Hematopoietic multipotent progenitor cell treated with erythropoietin and hydrocortisone succinate and interleukin-3 and kit ligand, for 6 days (in vitro differentiated cells): Measurements from ENCODE around the gene ATXN7L2.

ENCODE experiments used
- DNase-seq: peaks from one replicate; pipeline ENCODE4 v3.0.0-alpha.2; 2015

Gene ATXN7L2

GRCh38 chr1:109528712-109529111 lies 45.0 kb downstream of the ATXN7L2 start:
- no peak for DNase-seq

GRCh38 chr1:109529881-109530456 lies 46.3 kb downstream of the ATXN7L2 start:
- no peak for DNase-seq

GRCh38 chr1:109530457-109531087 lies 46.9 kb downstream of the ATXN7L2 start:
- no peak for DNase-seq

- no peak for DNase-seq
Measured at GRCh38 chr1:109531380-109531779, 47.7 kb downstream of the ATXN7L2 start.

GRCh38 chr1:109531826-109532364 lies 48.2 kb downstream of the ATXN7L2 start:
- DNase-seq: no peak

- DNase-seq: peak; percentile 89
Measured at GRCh38 chr1:109532365-109533136, 48.8 kb downstream of the ATXN7L2 start.

GRCh38 chr1:109534307-109534858 lies 50.7 kb downstream of the ATXN7L2 start:
- no peak for DNase-seq

- DNase-seq: no peak
Measured at GRCh38 chr1:109535481-109535880, 51.8 kb downstream of the ATXN7L2 start.

GRCh38 chr1:109535971-109536491 lies 52.3 kb downstream of the ATXN7L2 start:
- DNase-seq: no peak

GRCh38 chr1:109537450-109538178 lies 53.9 kb downstream of the ATXN7L2 start:
- DNase-seq: no peak

- no peak for DNase-seq
Measured at GRCh38 chr1:109538827-109539555, 55.3 kb downstream of the ATXN7L2 start.

- no peak for DNase-seq
Measured at GRCh38 chr1:109539676-109540075, 56.0 kb downstream of the ATXN7L2 start, which contains the start of gene GPR61. Gene GPR61 (plus strand): TSS chr1:109539872. CDS start chr1:109543023, 3,151 bp downstream.

- no peak for DNase-seq
Measured at GRCh38 chr1:109541102-109541501, 57.4 kb downstream of the ATXN7L2 start.
